NOMO-1 treated with dmso at 0.1 percent for 144 hours (cell line): ENCODE data around the gene CENPS.
"Not testable (repeated sequence)": the region's sequence is repeated elsewhere in the genome, so short reads cannot be mapped to it uniquely, and the experiment has no call there.

Experiments used
- DNase-seq: peaks from one replicate; lab custom pipeline; 2025; ENCODE audit not compliant: unreplicated experiment; lab: John Stamatoyannopoulos, UW

CENPS gene

DNA sequence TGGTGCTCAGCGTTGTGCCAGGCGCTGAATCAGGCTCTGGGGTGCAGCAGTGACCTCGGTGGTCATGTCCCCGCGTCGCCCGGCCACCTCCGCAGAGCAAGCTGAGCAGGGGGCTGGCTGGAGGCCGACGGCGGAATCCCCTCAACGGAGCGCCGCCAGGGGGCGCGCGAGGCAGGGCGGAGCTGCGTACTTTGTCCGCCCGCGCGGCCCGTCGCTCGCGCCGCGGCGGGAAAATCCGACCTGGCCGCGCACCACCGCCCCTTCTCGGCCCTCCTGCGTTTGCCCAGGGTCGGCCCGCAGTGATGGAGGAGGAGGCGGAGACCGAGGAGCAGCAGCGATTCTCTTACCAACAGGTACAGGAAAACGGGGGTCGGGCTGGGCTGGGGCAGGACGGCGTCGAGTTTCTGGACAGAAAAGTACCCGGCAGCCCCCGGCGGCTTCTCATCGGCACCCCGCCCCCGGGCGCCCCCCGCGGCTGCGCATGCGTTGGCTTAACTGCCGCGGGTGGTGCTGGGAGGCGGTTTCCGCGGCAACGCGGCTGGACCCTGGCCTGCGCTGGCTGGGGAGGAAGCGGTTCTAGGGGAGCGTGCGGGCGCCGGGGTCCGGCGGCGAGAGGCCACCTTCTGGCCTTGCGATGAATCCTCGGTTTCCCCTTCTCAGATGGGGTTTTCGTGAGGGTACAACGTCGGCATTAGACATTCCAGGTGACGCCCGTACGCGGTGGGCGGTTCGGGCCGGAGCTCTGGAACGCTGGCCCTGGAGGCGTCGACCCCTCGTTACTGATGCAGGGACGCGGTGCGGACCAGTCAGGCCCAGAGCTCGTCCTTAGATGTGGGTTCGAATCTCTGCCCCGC is at the start of gene CENPS:
Gene CENPS (plus strand): TSS at position 218 of the 854 bp plus-strand sequence. CDS start 85 bp downstream, at position 303.
- peak; percentile 79 for DNase-seq

DNA sequence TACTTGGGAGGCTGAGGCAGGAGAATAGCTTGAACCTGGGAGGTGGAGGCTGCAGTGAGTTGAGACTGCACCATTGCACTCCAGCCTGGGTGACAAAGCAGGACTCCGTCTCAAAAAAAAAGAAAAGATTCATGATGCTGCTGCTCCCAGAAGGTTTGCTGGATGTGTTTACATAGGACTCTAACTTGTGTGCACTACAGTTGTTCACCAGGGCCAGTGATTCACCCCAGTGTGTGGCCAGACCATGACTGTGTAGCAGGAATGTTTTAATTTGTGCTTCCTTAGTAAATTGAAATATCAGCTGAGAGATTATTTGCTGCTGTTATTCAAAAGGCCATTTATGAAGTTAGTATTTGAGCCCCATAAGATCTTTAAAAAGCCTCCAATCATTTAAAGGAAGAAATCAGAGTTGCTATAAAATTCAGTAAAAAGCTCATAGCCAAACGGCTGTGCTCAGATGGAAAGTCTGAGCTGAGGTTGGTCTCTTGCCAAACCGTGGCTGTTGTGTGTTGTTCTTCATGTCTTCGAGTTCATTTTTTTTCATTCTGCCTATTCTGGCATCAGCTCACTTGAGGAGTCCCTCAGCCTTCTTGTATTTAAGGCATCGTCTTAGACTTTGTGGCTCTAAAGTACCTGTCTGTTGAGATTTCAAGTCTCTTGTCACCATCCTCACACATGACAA is 49.5 kb upstream of the CENPS start:
- DNase-seq: no peak

DNA sequence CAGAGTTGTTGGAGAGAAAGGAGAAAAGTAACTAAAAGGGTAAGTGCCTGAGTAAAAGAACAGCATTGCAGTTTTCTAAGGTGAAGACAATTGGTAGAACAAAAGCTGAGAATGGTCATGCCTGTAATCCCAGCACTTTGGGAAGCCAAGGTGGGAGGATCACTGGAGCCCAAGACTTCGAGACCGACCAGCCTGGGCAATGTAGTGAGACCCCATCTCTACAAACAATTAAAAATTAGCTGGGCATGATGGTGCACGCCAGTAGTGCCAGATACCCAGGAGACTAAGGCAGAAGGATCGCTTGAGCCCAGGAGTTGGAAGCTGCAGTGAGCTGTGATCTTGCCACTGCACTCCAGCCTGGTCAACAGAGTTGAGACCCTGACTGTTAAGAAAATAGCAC is 46.6 kb upstream of the CENPS start:
- no peak for DNase-seq

DNA sequence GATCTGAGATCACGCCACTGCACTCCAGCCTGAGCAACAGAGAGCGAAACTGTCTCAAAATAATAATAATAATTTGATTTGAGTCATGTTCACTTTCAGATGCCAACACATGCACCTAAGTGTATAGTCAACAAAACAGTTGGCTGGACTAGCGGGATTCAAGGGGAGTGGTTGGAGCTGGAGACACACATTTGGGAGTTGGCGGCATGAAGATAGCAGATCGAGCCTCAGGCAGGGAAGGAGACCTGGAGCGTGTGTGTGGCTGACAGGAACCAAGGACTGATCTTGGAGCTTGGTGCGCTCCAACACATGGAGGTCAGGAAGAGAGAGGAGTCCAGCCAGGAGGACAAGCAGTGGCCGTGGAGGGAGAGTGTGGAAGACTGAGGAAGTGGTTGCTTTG is 46.0 kb upstream of the CENPS start:
- DNase-seq: no peak

DNA sequence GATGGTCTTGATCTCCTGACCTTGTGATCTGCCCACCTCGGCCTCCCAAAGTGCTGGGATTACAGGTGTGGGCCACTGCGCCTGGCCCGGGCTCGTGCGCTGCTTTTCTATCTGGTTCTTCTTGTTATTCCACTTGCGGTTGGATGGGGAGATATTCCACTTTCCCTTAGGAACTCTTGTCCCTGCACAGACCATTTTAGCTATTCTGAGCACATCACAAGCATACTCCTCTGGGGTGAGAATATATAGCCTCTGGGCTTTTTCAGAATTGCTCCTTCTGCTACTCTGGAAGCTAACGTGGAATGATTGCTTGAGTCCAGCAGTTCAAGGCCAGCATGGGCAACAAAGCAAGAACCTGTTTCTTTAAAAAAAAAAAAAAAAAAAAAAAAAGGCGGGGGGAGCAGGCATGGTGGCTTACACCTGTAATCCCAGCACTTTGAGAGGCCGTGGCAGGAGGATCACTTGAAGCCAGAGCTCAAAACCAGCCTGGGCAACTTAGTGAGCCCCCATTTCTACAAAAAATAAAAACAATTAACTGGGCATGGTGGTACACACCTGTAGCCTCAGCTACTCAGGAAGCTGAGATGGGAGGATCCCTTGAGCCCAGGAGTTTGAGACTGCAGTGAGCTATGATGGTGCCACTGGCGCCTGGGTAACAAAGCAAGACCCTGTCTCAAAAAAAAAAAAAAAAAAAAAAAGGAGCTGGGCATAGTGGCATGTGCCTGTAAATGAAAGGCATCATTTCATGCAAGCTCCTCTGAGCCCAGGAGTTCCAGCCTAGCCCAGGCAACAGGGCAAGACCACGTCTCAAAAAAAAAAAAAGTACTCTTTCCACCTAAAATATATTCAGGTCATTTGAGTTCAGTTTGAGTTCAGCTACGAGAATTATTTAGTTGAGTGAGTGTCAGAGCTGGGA is 43.2 kb upstream of the CENPS start:
- no peak for DNase-seq

DNA sequence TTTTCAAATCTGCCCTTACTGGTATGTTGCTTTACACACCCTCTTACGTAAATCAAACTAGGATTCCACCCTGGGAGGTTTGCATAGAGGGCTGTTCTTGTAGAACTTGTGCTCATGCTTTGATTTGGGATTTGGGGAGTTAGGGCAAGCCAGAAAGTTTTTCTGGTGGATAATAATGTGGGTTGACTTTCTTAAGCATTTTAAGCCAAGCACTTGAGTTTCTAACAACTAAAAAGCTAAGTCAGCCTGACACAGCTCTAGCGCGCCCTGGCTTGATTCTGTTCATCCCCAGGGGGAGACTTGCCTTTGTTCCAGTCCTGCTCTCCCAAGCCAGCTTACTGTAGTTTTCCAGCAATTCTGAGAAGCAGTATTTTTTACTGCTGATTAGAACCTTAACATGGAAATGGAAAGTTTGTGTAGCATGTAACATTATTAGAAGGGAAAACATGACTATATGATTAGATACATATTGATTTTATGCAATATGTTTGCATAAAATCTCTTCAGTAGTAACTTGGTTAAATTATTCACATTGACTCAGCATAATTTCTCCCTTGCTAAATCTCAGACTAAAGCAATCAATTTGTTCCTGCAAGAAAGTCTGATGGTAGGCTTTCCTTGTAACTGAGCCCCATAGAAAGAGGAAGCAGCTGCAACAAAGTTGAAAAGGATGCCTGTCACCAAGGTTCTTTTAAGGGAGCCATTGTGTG is 42.4 kb upstream of the CENPS start:
- peak; percentile 86 for DNase-seq

DNA sequence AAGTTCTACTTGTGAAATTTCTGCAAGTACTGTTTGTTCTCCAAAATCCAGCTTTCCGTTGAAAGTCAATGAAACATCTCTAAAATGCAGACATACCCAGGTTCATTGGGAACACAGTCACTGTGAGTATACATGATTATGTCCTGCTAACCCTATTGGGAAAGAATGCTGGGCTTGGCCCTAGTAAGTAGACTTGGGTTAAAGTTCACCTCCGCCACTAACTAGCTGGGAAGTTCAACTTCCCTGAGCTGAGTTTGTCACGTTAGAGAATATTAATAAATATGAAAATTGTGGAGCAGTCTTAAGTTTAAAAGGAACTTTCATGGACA is 41.9 kb upstream of the CENPS start:
- DNase-seq: no peak

DNA sequence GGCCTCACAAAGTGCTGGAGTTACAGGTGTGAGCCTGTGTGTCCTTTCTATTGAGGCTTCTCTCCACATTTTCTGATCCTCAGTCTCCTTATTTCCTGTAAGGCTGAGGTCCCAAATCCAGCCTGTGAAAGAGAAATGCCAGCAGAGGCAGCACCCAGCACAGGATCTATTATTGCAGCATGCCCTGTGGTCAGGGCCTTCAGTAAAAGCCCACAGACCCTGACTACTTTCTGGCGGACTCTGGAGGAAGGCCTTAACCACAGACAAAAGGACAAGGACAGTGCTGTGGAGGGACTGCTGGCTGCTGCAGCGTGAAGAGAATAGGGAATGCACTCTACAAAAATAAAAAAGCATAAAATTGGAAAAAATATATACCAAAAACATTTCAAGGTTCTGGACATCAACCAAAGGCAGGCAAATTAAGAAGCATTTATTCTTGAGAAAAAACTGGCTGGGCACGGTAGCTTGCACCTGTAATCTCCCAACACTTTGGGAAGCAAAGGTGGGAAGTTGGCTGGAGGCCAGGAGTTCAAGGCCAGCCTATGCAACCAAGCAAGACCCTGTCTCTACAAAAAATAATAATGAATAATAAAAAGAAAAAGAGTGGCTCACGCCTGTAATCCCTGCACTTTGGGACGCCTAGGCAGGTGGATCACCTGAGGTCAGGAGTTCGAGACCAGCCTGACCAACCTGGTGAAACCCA is 40.8 kb upstream of the CENPS start:
- DNase-seq: no peak

DNA sequence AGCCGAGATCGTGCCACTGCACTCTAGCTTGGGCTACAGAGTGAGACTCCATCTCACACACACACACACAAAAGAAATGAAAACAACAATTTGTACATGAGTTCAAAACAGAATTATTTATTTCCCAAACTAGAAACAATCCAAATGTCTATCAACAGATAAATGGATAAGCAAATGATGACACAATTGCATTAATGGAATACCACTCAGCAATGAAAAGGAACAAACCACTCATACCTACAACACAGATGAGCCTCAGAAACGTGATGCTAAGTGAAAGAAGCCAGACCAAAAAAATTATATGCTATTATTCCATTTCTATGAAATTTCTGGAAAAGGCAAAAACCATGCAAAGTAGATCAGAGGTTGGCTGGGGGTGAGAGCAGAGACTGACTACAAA is 33.4 kb upstream of the CENPS start:
- DNase-seq: no peak

DNA sequence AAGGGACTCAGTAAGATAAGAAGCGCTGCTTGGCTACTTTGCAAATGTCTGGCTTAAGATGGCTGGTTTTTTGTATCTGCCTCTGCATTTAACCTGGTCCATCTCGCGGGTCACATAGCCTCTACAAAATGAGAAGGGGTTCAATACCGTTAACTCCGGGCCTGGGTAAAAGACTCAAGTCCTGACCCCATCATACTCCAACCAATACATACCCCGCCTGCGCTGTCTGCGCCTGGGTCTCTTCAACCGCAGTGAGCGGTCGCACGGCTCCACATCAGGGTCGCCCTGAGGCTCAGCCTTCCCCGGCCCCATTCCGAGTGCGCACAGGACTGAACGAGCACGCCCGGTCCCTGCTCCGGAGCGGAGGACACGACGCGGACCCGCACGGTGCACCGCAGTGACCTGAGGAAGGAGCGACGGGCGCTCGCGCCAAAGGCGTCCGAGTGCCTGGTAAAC is 31.9 kb upstream of the CENPS start:
- no peak for DNase-seq

DNA sequence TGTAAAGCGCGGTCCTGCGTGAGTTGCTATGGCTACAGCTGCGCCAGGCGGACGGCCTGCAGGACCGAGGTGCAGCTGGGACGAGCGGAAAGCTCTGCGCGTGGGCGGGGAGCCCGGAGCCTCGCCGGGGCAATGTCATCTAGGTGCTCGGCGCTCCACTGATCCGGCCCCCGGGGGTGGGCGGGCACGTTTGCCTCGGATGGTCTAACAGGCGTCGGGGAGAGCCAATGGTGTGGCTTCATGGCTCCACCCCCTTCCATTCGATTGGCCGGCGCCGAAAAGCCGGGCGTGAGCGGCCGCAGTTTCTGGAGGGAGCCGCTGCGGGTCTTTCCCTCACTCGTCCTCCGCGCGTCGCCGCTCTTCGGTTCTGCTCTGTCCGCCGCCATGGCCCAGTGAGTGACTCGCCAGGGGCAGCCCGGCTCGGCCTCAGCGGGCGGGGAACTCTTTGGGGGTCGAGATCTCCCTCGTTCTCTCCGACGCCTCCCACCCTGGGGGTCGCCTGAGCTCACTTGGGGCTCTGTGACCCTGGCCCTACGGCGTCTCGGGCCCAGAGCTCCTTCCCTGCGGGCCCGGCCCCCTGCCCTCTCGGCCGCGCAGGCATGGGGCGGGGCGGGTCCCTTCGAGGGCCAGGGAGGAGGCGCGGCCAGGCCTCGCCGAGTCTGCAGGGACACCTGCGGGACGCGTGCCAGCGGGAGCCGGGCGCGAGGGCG is 31.3 kb upstream of the CENPS start, which contains the start of gene PGD:
Gene PGD (plus strand): TSS at position 331 of the 710 bp plus-strand sequence. CDS start 54 bp downstream, at position 385.
- peak; percentile 96 for DNase-seq

DNA sequence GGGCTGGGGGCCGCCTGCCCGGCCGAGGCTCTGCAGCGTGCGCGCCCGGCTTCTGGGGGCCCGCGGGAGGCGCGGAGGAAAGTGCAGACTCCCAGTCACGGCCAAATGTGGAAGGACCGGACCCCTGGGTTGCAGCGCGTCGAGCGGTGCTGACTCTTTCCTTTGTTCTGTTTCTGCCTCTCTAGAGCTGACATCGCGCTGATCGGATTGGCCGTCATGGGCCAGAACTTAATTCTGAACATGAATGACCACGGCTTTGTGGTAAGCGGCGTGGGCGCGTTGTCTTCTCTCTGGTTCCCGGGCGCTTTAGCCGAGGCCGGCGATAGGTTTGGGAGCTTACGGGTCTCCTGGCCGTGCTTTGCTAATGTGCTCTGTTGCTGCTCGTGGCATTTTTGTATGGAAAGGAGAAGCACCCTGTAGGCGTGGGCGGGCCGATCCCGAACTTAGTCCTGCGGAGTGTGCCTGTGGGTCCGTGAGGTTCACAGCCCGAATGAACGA is 30.7 kb upstream of the CENPS start:
- no peak for DNase-seq

DNA sequence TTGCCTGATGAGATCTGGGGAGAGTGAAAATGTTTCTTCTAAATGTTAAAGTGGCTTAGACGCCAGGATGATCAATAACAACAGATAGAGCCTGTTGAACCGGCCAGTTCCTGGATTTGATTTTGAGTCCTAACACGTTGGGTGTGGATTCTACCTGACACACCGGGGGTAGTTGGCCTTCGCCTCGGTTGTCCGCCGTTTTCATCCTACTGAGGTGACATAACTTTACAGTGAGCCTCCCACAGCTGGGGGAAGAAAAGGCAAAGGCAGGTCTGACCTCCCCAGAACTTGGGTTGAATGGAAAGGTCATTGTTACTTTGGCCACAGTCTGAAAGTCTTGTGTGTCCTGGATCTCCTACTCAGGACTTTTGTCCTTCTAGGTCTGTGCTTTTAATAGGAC is 30.2 kb upstream of the CENPS start:
- no peak for DNase-seq

DNA sequence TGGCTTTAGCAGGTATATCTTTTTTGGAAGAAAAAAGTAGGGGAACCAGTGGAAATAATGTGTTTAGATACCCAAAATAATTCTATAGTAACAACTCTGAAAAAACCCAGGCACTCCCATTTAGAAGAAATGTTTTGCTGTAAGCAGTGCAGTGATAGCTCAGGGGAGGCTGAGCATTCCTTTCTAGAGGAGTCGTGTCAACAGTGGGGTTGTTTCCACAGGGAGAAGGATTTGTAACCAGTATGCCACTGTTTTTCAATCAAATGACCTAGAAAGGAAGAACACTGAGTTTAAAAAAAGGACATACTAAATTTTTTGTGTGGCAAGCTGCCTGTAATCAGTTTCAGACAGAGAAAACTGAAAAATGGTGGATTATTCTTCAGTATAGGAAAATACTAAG is 29.0 kb upstream of the CENPS start:
- no peak for DNase-seq

DNA sequence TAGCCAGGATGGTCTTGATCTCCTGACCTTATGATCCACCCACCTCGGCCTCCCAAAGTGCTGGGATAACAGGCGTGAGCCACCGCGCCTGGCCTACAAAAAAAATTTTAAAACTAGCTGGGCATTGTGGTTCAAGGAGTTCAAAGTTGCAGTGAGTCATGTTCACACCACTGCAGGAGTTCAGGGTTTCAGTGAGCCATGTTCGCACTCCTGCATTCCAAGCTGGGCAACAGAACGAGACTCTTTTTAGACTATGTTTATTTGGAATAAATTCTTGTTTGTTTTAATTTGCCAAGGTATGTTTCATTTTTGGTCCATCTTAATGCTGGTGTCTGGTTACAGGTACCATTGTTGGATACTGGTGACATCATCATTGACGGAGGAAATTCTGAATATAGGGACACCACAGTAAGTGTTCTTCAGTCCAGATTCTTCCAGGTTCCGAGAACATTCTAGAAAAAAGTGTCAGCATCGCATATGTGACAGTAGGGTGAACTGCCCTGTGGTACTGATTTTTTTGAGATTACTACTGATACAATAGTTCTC is 27.4 kb upstream of the CENPS start:
- no peak for DNase-seq

DNA sequence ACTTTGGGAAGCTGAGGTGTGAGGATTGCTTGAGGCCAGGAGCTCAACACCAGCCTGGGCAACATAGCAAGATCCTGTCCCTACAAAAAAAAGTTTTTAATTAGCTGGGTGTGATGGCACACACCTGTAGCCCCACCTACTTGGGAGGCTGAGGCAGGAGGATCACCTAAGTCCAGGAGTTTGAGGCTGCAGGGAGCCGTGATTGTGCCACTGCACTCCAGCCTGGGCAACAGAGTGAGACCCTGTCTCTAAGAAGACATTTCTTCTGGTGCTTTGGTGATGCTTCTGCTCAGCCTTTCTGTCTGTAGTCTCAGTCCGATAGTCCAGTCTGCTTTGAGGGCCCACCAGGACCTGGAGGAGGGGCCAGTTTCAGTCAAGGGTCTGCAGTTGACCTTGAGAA is 23.0 kb upstream of the CENPS start:
- no peak for DNase-seq

DNA sequence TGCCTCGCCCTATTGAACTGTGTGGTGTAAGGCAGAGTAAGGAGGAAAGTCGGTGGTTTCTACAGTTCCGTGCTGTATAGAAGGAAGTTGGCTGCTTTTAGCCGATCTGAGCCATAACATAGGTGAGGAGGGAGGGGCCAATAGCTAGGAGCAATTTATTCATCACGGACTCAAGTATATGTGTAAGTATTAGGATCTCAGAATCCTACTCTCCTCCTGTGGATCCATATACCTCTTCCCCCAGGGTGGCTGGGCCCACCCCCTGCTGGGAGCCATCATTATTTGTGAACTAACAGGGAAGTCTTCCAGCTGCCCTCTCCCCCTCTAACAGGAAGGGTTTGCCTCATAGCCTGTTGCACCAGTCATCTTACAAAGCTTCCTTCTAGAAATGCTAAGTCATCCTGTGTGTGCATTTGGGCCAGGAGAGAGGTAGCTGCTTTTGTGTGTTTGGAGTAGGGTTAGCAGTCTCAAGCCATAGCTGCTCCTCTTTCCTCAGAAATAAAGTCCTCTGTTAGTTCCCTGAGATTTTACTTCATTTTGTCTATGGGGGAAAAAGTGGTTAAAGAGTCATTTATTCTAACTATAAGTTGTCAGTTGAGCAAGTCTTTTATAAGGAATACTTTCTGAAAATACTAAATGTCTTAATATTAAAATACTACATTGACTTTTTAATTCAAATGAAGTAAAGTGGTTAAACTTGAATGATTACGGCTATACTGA is 14.9 kb upstream of the CENPS start:
- peak; percentile 91 for DNase-seq

DNA sequence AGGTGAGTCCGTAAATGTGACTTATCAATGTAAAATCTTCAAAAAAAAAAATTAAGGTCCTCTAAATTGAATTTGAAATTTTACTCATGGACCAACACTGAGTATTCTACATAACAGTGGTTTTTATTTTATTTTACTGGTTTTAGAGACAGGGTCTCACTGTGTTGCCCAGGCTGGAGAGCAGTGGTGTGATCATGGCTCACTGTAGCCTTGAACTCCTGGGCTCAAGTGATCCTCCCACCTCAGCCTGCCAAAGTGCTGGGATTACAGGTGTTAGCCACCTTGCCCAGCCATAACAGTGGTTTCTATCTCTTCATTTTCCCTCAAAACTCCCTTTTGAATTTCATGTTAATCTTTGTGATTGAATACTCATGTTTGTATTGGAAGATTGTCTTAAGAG is 14.3 kb upstream of the CENPS start:
- DNase-seq: not testable (repeated sequence)
